HepG2 (cell line): ENCODE measurements around the gene ITK. TPM values are rescaled to one million over a fixed set of nuclear protein-coding genes. Genes with fewer than 3 reads are reported as not detected.

Source experiments
- ASH2L ChIP-seq: fragments of 300-600, 200-600 bp; sonication (generic); IDR thresholded peaks from 2 replicates; pipeline ENCODE4 v1.7.0; 2017; ENCODE audit warnings: low read depth, mild to moderate bottlenecking, moderate library complexity, mixed read lengths, low read length; ENCODE audit not compliant: insufficient read length
- ATF5 ChIP-seq: sonication (generic); formaldehyde crosslinking; IDR thresholded peaks from 2 replicates; pipeline ENCODE4 v1.4.0; 2020; ENCODE audit warnings: mild to moderate bottlenecking, low read depth, missing genetic modification reagents
- CBX5 ChIP-seq: sonication (generic); formaldehyde crosslinking; IDR thresholded peaks from 2 replicates; pipeline ENCODE4 v1.4.0; 2020; ENCODE audit warnings: missing genetic modification reagents, borderline replicate concordance
- CREB1 ChIP-seq, 2 experiments: fragments of 450-650 bp in 1 of 2; IDR thresholded peaks; 2 replicates each; pipeline ENCODE4 v1.6.1; 2016 to 2017; ENCODE audit warnings: control low read depth in 1 of 2, mild to moderate bottlenecking in 1 of 2, missing compliant biosample characterization in 1 of 2, missing genetic modification characterization in 1 of 2
- CREM ChIP-seq, 2 experiments: sonication (generic) in 1 of 2; formaldehyde crosslinking in 1 of 2; IDR thresholded peaks; 2 replicates each; pipeline versions ENCODE4 v1.4.0 to v1.6.1; 2016 to 2020; ENCODE audit warnings: antibody characterized with exemption in 1 of 2, mild to moderate bottlenecking in 1 of 2, missing genetic modification reagents in 1 of 2
- DMAP1 ChIP-seq: IDR thresholded peaks from 2 replicates; pipeline ENCODE4 v1.6.1; 2016
- FOXO1 ChIP-seq: sonication (generic); formaldehyde crosslinking; IDR thresholded peaks from 2 replicates; pipeline ENCODE4 v1.4.0; 2020; ENCODE audit warnings: missing genetic modification reagents
- HNRNPLL ChIP-seq: fragments of 200-400 bp; formaldehyde crosslinking; IDR thresholded peaks from 2 replicates; pipeline ENCODE4 v1.6.1; 2017; ENCODE audit warnings: mild to moderate bottlenecking, low read depth, low read length; ENCODE audit not compliant: poor library complexity, severe bottlenecking
- HOXA5 ChIP-seq: sonication (generic); formaldehyde crosslinking; IDR thresholded peaks from 2 replicates; pipeline ENCODE4 v1.4.0; 2020; ENCODE audit warnings: missing genetic modification reagents
- HOXA9 ChIP-seq: sonication (generic); formaldehyde crosslinking; IDR thresholded peaks from 2 replicates; pipeline ENCODE4 v1.8.1; 2022; ENCODE audit warnings: missing genetic modification reagents, mild to moderate bottlenecking, moderate library complexity, borderline replicate concordance
- JARID2 ChIP-seq: sonication (generic); formaldehyde crosslinking; IDR thresholded peaks from 2 replicates; pipeline ENCODE4 v1.8.1; 2023; ENCODE audit warnings: missing genetic modification reagents, inconsistent platforms; ENCODE audit not compliant: insufficient replicate concordance
- KDM2A ChIP-seq: sonication (generic); formaldehyde crosslinking; IDR thresholded peaks from 2 replicates; pipeline ENCODE4 v1.4.0; 2020; ENCODE audit warnings: low read depth, missing genetic modification reagents, borderline replicate concordance
- KDM4B ChIP-seq: sonication (generic); formaldehyde crosslinking; IDR thresholded peaks from 2 replicates; pipeline ENCODE4 v1.4.0; 2020; ENCODE audit warnings: missing genetic modification reagents
- KDM5B ChIP-seq: sonication (generic); formaldehyde crosslinking; IDR thresholded peaks from 2 replicates; pipeline ENCODE4 v1.4.0; 2020; ENCODE audit warnings: missing genetic modification reagents, mild to moderate bottlenecking, borderline replicate concordance
- KLF16 ChIP-seq, 2 experiments: sonication (generic) in 1 of 2; formaldehyde crosslinking in 1 of 2; IDR thresholded peaks; 2 replicates each; pipeline versions ENCODE4 v1.6.1 to v1.8.0; 2016 to 2023; ENCODE audit warnings: missing genetic modification reagents in 2 of 2, missing compliant biosample characterization in 1 of 2
- MED13 ChIP-seq: sonication (generic); formaldehyde crosslinking; IDR thresholded peaks from 2 replicates; pipeline ENCODE4 v1.5.0; 2020; ENCODE audit warnings: missing genetic modification reagents
- POLR2A ChIP-seq, 2 experiments: IDR thresholded peaks; 2 replicates each; pipeline ENCODE4 v1.6.1; 2011; ENCODE audit warnings: low read depth in 2 of 2, low read length in 2 of 2, mild to moderate bottlenecking in 1 of 2, moderate library complexity in 1 of 2; ENCODE audit not compliant: insufficient read depth in 1 of 2
- PRDM4 ChIP-seq: sonication (generic); formaldehyde crosslinking; IDR thresholded peaks from 2 replicates; pipeline ENCODE4 v1.9.0; 2021; ENCODE audit warnings: missing genetic modification reagents, borderline replicate concordance
- SMYD3 ChIP-seq: sonication (generic); formaldehyde crosslinking; IDR thresholded peaks from 2 replicates; pipeline ENCODE4 v1.8.1; 2023; ENCODE audit warnings: mild to moderate bottlenecking, missing genetic modification reagents
- SP2 ChIP-seq: sonication (generic); formaldehyde crosslinking; IDR thresholded peaks from 2 replicates; pipeline ENCODE4 v1.5.1; 2020; ENCODE audit warnings: mild to moderate bottlenecking, missing genetic modification reagents
- SP4 ChIP-seq: sonication (generic); formaldehyde crosslinking; IDR thresholded peaks from 2 replicates; pipeline ENCODE4 v1.8.1; 2023; ENCODE audit warnings: mild to moderate bottlenecking, missing genetic modification reagents
- ZBTB43 ChIP-seq: sonication (generic); formaldehyde crosslinking; conservative IDR thresholded peaks from 2 replicates; pipeline ENCODE4 v1.4.0; 2020; ENCODE audit warnings: missing genetic modification reagents
- ZNF724P ChIP-seq: sonication (generic); formaldehyde crosslinking; IDR thresholded peaks from 2 replicates; pipeline ENCODE4 v1.8.0; 2022; ENCODE audit warnings: missing genetic modification reagents, borderline replicate concordance
- ZNF776 ChIP-seq: sonication (generic); formaldehyde crosslinking; IDR thresholded peaks from 2 replicates; pipeline ENCODE4 v1.4.0; 2020; ENCODE audit warnings: mild to moderate bottlenecking, missing genetic modification reagents
- ZNF781 ChIP-seq: sonication (generic); formaldehyde crosslinking; IDR thresholded peaks from 2 replicates; pipeline ENCODE4 v1.5.1; 2020; ENCODE audit warnings: borderline replicate concordance, mild to moderate bottlenecking, missing genetic modification reagents; ENCODE audit errors: not compliant biosample characterization
- polyA plus RNA-seq, 8 experiments: library from polyadenylated mRNA; depleted of rRNA in 3 of 8; stranded (reverse) in 7 of 8; unstranded in 1 of 8; fragments of >200 nt; fragmentation: Illumina TruSeq in 4 of 8; extraction: Trizol in 4 of 8; gene quantifications; 2 replicates each; pipeline versions ENCODE4 v1.2.1 to v1.2.3, GENCODE V29; 2011 to 2016; ENCODE audit warnings: low read depth in 4 of 8, missing spikeins in 1 of 8, mixed read lengths in 1 of 8; ENCODE audit not compliant: insufficient read depth in 1 of 8
- total RNA-seq, 5 experiments: library from RNA; depleted of rRNA; stranded (reverse); fragments of >200 nt; fragmentation: Illumina TruSeq; extraction: Trizol; gene quantifications; 2 replicates each; pipeline ENCODE4 v1.2.3, GENCODE V29; 2016; ENCODE audit warnings: low read depth in 1 of 5

ITK gene
- total and polyA plus RNA-seq, 2 of the 13 experiments (the other 11 are each of a cell fraction or from before 2014, with no cell fraction given), result 0.01 TPM; not detected in 1

DNA sequence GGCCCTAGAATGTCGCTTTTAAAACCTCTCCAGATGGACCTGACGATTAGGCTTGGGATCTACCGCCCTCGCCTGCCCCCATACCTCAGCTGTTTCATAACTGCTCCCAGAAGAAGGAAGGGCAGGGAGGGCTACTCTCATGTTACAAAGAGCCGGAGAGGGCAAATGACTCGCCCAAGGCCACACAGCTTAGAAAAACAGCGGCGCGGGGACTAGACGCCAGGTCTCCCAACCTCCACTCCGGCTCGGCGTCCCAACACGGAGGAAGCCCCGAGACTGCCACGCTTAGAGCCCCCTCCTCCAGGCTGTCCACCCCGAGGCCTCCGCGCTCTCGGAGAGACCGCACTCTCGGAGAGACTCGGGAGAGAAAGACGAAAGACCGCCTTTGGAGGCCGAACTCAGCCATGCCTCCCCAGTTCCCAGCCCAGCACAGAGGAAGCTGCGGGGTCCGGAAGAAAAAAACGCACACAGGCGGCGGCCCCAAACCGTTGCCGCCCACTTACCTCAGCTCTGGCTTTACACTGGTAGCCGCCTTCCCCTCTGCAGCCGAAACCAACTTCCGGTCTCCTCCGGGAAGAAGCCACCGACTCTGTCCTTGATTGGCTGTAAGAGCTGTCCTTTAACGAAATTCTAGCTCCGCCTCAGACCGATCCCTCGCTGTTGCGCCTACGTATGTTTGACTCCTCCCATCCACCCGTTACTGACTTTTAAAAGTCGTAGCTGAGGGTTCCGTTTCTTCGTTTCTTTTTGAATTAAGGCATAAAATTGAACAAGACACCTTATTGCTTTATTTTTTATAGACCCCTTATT, 38.1 kb upstream of the ITK start, which contains the start of gene MED7 (continued):
- TF ChIP-seq HNRNPLL, result peak; percentile 71
- TF ChIP-seq ZBTB43 (CRISPR knock-in tag), result no peak
- no peak for TF ChIP-seq ZNF776 (CRISPR knock-in tag)
- no peak for TF ChIP-seq FOXO1 (CRISPR knock-in tag)
- peak; percentile 76; the same call in 1 of the 2 replicates for TF ChIP-seq CBX5 (CRISPR knock-in tag)
- TF ChIP-seq ASH2L, result peak; percentile 47
- peak; percentile 84 to 89 for TF ChIP-seq POLR2A (IDR thresholded peaks at IDR 0.05; ENCODE audit: insufficient read depth in 1 of 2, low read depth in 2 of 2, low read length in 2 of 2)
- peak; percentile 64; the same call in 1 of the 2 replicates for TF ChIP-seq KDM2A (CRISPR knock-in tag)
- TF ChIP-seq ATF5 (CRISPR knock-in tag), result no peak
- 0 out of 2 replicates have a peak, but pooled peaks have one; percentile 50 for TF ChIP-seq KDM4B
- TF ChIP-seq ZNF724P (CRISPR knock-in tag), result no peak
- TF ChIP-seq DMAP1, result peak; percentile 76
- TF ChIP-seq HOXA9, result no peak
- TF ChIP-seq PRDM4 (CRISPR knock-in tag), result no peak
- TF ChIP-seq CREM (IDR thresholded peaks at IDR 0.05), result peak; percentile 71
- TF ChIP-seq CREM (CRISPR knock-in tag; IDR thresholded peaks at IDR 0.05), result no peak
- TF ChIP-seq KLF16 (CRISPR knock-in tag; IDR thresholded peaks at IDR 0.05), result peak in 1 of 2 experiments; percentile 48; a peak in 1 of 4 replicates
- TF ChIP-seq MED13 (CRISPR knock-in tag), result no peak
- TF ChIP-seq SP2 (CRISPR knock-in tag), result peak; percentile 95
- TF ChIP-seq HOXA5 (CRISPR knock-in tag), result no peak
- TF ChIP-seq SP4, result peak; percentile 64
- no peak for TF ChIP-seq SMYD3 (CRISPR knock-in tag)
- peak; percentile 47 for TF ChIP-seq JARID2
- TF ChIP-seq ZNF781 (CRISPR knock-in tag), result peak; percentile 79
- peak; percentile 78; the same call in 1 of the 2 replicates for TF ChIP-seq KDM5B (CRISPR knock-in tag)
- TF ChIP-seq CREB1 (IDR thresholded peaks at IDR 0.05), result peak; percentile 54
- TF ChIP-seq CREB1 (CRISPR knock-in tag; IDR thresholded peaks at IDR 0.05), result peak; percentile 87
